ENCODE measurements around the gene ADAM15.

The ADAM15 gene

GRCh38 chr1:155050560-155051341 is at the start of gene ADAM15:
Gene ADAM15 (plus strand): TSS chr1:155051316. CDS start chr1:155051387, 71 bp downstream.
- DNase-seq = peak; percentile 79

GRCh38 chr1:155001425-155001674 is 49.8 kb upstream of the ADAM15 start:
- DNase-seq = no peak

GRCh38 chr1:155001675-155002463 is 49.2 kb upstream of the ADAM15 start:
- peak; percentile 99 for DNase-seq

- DNase-seq = peak; percentile 51
These were observed 48.5 kb upstream of the ADAM15 start, which contains the start of gene ZBTB7B for GRCh38 chr1:155002464-155003226. Gene ZBTB7B (plus strand): TSS chr1:155002802. CDS start chr1:155014661, 11,859 bp downstream.

- DNase-seq = peak; percentile 34
These were observed 47.8 kb upstream of the ADAM15 start for GRCh38 chr1:155003227-155003765.

- peak; percentile 77 for DNase-seq
These were observed 47.3 kb upstream of the ADAM15 start for GRCh38 chr1:155003766-155004351.

- DNase-seq = no peak
These were observed 46.6 kb upstream of the ADAM15 start for GRCh38 chr1:155004352-155005075.

- DNase-seq = peak; percentile 19
These were observed 45.8 kb upstream of the ADAM15 start for GRCh38 chr1:155005076-155006011.

GRCh38 chr1:155006601-155007101 is 44.5 kb upstream of the ADAM15 start:
- peak; percentile 31 for DNase-seq

GRCh38 chr1:155007251-155007828 is 43.8 kb upstream of the ADAM15 start:
- DNase-seq = no peak

- no peak for DNase-seq
These were observed 42.8 kb upstream of the ADAM15 start for GRCh38 chr1:155008015-155008941.

- no peak for DNase-seq
These were observed 41.9 kb upstream of the ADAM15 start for GRCh38 chr1:155009221-155009711.

- DNase-seq = no peak
These were observed 41.4 kb upstream of the ADAM15 start for GRCh38 chr1:155009742-155010141.

- no peak for DNase-seq
These were observed 40.8 kb upstream of the ADAM15 start for GRCh38 chr1:155010211-155010918.

GRCh38 chr1:155011004-155011416 is 40.1 kb upstream of the ADAM15 start:
- DNase-seq = no peak

GRCh38 chr1:155011437-155012025 is 39.6 kb upstream of the ADAM15 start:
- DNase-seq = no peak

GRCh38 chr1:155012026-155012546 is 39.0 kb upstream of the ADAM15 start:
- no peak for DNase-seq
